CD14-positive monocyte (primary cell): ENCODE results near the gene MRTFA. TPM values are rescaled to one million over a fixed set of nuclear protein-coding genes. Genes with fewer than 3 reads are reported as not detected.

Source experiments
- DNase-seq, 3 donors: peaks; one replicate each; pipeline ENCODE4 v3.0.0-alpha.2; 2011 to 2022
- H2AFZ ChIP-seq: 2 replicates; pipeline ENCODE4 v1.6.0; 2012; ENCODE audit warnings: mild to moderate bottlenecking, low read depth, low read length, inconsistent platforms; ENCODE audit not compliant: insufficient read depth, poor library complexity, severe bottlenecking
- H3K27ac ChIP-seq, 2 donors: 1 replicate in 1 of 2; 2 replicates in 1 of 2; pipeline ENCODE4 v1.5.1; 2012 to 2013; ENCODE audit warnings: low read length in 2 of 2, control low read depth in 1 of 2, inconsistent platforms in 1 of 2, low read depth in 1 of 2, mild to moderate bottlenecking in 1 of 2
- H3K27me3 ChIP-seq, 2 donors: one replicate each; pipeline versions ENCODE4 v1.6.0 to v1.6.1; 2011 to 2013; ENCODE audit warnings: low read length in 2 of 2; ENCODE audit not compliant: control insufficient read depth in 2 of 2, insufficient read depth in 2 of 2
- H3K36me3 ChIP-seq, 2 donors: replicated peaks in 1 of 2; 1 replicate in 1 of 2; 2 replicates in 1 of 2; pipeline versions ENCODE4 v1.5.1 to v1.6.1; 2012 to 2013; ENCODE audit warnings: low read length in 2 of 2, control low read depth in 1 of 2, inconsistent platforms in 1 of 2, mild to moderate bottlenecking in 1 of 2; ENCODE audit not compliant: insufficient read depth in 2 of 2, control insufficient read depth in 1 of 2
- H3K4me1 ChIP-seq, 2 donors: 1 replicate in 1 of 2; 2 replicates in 1 of 2; pipeline versions ENCODE4 v1.5.1 to v1.6.1; 2012 to 2013; ENCODE audit warnings: low read length in 2 of 2, control low read depth in 1 of 2, inconsistent platforms in 1 of 2, mild to moderate bottlenecking in 1 of 2, moderate library complexity in 1 of 2; ENCODE audit not compliant: insufficient read depth in 2 of 2, control insufficient read depth in 1 of 2
- H3K4me2 ChIP-seq: replicated peaks from 2 replicates; pipeline ENCODE3; 2012; ENCODE audit warnings: low read length, moderate library complexity, mild to moderate bottlenecking; ENCODE audit not compliant: poor library complexity, severe bottlenecking; ENCODE audit errors: extremely low read depth
- H3K4me3 ChIP-seq, 3 experiments: fragments of 200-600 bp in 1 of 3; sonication (generic) in 1 of 3; replicated peaks in 1 of 3; 1 replicate in 2 of 3; 2 replicates in 1 of 3; pipeline ENCODE4 v1.5.1; 2011 to 2013; ENCODE audit warnings: low read length in 3 of 3, mild to moderate bottlenecking in 3 of 3, control low read depth in 2 of 3, low read depth in 2 of 3, inconsistent platforms in 1 of 3, moderate library complexity in 1 of 3
- H3K79me2 ChIP-seq: 2 replicates; pipeline ENCODE4 v1.6.0; 2012; ENCODE audit warnings: mild to moderate bottlenecking, control low read depth, inconsistent platforms, low read length, moderate library complexity; ENCODE audit not compliant: insufficient read depth
- H3K9ac ChIP-seq: 2 replicates; pipeline ENCODE4 v1.6.0; 2017; ENCODE audit warnings: low read length, mild to moderate bottlenecking; ENCODE audit not compliant: insufficient read depth, poor library complexity, severe bottlenecking
- H3K9me3 ChIP-seq, 2 donors: replicated peaks in 1 of 2; 1 replicate in 1 of 2; 2 replicates in 1 of 2; pipeline versions ENCODE4 v1.5.1 to v1.6.1; 2012 to 2013; ENCODE audit warnings: low read length in 2 of 2, control low read depth in 1 of 2; ENCODE audit not compliant: control insufficient read depth in 1 of 2, insufficient read depth in 1 of 2
- H4K20me1 ChIP-seq: 2 replicates; pipeline ENCODE4 v1.6.0; 2012; ENCODE audit warnings: mild to moderate bottlenecking, low read length, control low read depth, moderate library complexity; ENCODE audit not compliant: insufficient read depth
- H3K27ac Mint-ChIP-seq, 7 donors: one replicate each; pipeline ENCODE4 v1.8.0; 2020; ENCODE audit warnings: mild to moderate bottlenecking in 7 of 7, mixed read lengths in 7 of 7, moderate library complexity in 6 of 7, inconsistent platforms in 2 of 7
- H3K27me3 Mint-ChIP-seq, 3 donors: one replicate each; pipeline ENCODE4 v1.8.0; 2021 to 2022; ENCODE audit warnings: low read depth in 3 of 3, mild to moderate bottlenecking in 3 of 3, mixed read lengths in 3 of 3, moderate library complexity in 3 of 3, inconsistent platforms in 1 of 3
- H3K36me3 Mint-ChIP-seq, 2 donors: one replicate each; pipeline ENCODE4 v1.8.0; 2020; ENCODE audit warnings: mixed read lengths in 2 of 2, inconsistent platforms in 1 of 2, mild to moderate bottlenecking in 1 of 2
- H3K4me1 Mint-ChIP-seq: one replicate; pipeline ENCODE4 v1.8.0; 2020; ENCODE audit warnings: mild to moderate bottlenecking, mixed read lengths
- H3K4me3 Mint-ChIP-seq, 2 donors: one replicate each; pipeline ENCODE4 v1.8.0; 2020; ENCODE audit warnings: mild to moderate bottlenecking in 2 of 2, mixed read lengths in 2 of 2, moderate library complexity in 1 of 2
- H3K9me3 Mint-ChIP-seq, 7 donors: one replicate each; pipeline ENCODE4 v1.8.0; 2020 to 2022; ENCODE audit warnings: mixed read lengths in 7 of 7, mild to moderate bottlenecking in 6 of 7, moderate library complexity in 6 of 7, inconsistent platforms in 2 of 7
- CTCF ChIP-seq: fragments of 200-600 bp; IDR thresholded peaks from one replicate; pipeline ENCODE4 v1.8.0; 2022; ENCODE audit warnings: antibody characterized with exemption, mild to moderate bottlenecking
- WGBS: methylation state at CpG from one replicate; pipeline ENCODE4 v1.1.5; 2013; ENCODE audit warnings: missing lambda C conversion rate; ENCODE audit not compliant: insufficient coverage; 5-methylcytosine and 5-hydroxymethylcytosine counted together
- intact Hi-C, 2 donors: fragments of 100-400 bp; cut with micrococcal nuclease; formaldehyde crosslinking; loops; one replicate each; pipeline versions ENCODE4 v1.15.0 to v1.15.1; 2023
- polyA plus RNA-seq, 3 donors: library from polyadenylated mRNA; depleted of rRNA in 1 of 3; unstranded in 2 of 3; stranded (reverse) in 1 of 3; fragments of 300-500 nt in 2 of 3; fragments of >200 nt in 1 of 3; fragmentation: Illumina TruSeq in 2 of 3; gene quantifications; 1 replicate in 2 of 3; 2 replicates in 1 of 3; pipeline ENCODE4 v1.2.3, GENCODE V29; 2012 to 2021

Gene MRTFA
- polyA plus RNA-seq, 3 donors = 14.1 to 33.8 (median 18.9) TPM

- intact Hi-C loops = no loop called here
- Mint-ChIP-seq H3K9me3 (no peaks in the 10 kb centered on the region), H3K4me3 (no peak overlapping the region), H3K27ac (no peak overlapping the region), H3K36me3 (peaks cover 8 to 15% of the 10 kb centered on the region in 2 donors), H3K4me1 (peaks cover 32% of the 10 kb centered on the region), H3K27me3 (peaks cover 0 to 2% (median 0%) of the 10 kb centered on the region in 3 donors)
- Histone ChIP-seq H3K4me2 (no peak overlapping the region), H3K36me3 (peaks cover 0 to 5% of the 10 kb centered on the region in 2 donors), H3K4me1 (peaks cover 0 to 13% of the 10 kb centered on the region in 2 donors), H3K9me3 (no peaks in the 10 kb centered on the region), H3K27ac (no peak overlapping the region), H3K79me2 (peaks cover 94% of the 10 kb centered on the region), H4K20me1 (peaks cover 100% of the 10 kb centered on the region), H3K9ac (no peak overlapping the region), H3K4me3 (no peak overlapping the region), H2AFZ (no peak overlapping the region), H3K27me3 (no peaks in the 10 kb centered on the region)
- DNase-seq = no peak
- TF ChIP-seq CTCF = no peak
- no CpG with 5 or more reads among the region's 8 CpGs for WGBS
These were observed 41.6 kb downstream of the MRTFA start for GRCh38 chr22:40594924-40595323.

GRCh38 chr22:40594346-40594745, 42.2 kb downstream of the MRTFA start:
- Histone ChIP-seq H3K27ac (no peak overlapping the region), H3K79me2 (peaks cover 94% of the 10 kb centered on the region), H3K27me3 (no peaks in the 10 kb centered on the region), H4K20me1 (peaks cover 100% of the 10 kb centered on the region), H3K9me3 (no peaks in the 10 kb centered on the region), H3K9ac (no peak overlapping the region), H3K4me2 (no peak overlapping the region), H3K4me1 (peaks cover 0 to 13% of the 10 kb centered on the region in 2 donors), H2AFZ (no peak overlapping the region), H3K4me3 (no peak overlapping the region), H3K36me3 (peaks cover 3 to 9% of the 10 kb centered on the region in 2 donors)
- peaks cover 30% of the 10 kb centered on the region for H3K4me1 Mint-ChIP-seq
- DNase-seq = no peak
- H3K27ac Mint-ChIP-seq = no peak overlapping the region
- intact Hi-C loops = no loop called here
- no peak overlapping the region for H3K4me3 Mint-ChIP-seq
- no CpG with 5 or more reads among the region's 3 CpGs for whole genome bisulfite sequencing
- no peaks in the 10 kb centered on the region for H3K27me3 Mint-ChIP-seq
- H3K36me3 Mint-ChIP-seq = peaks cover 9 to 16% of the 10 kb centered on the region in 2 donors
- no peaks in the 10 kb centered on the region for H3K9me3 Mint-ChIP-seq
- no peak for TF ChIP-seq CTCF
